Lower lobe of right lung (tissue), 2 donors: ENCODE data around the gene PTPRT. TPM values are rescaled to one million over a fixed set of nuclear protein-coding genes. Genes with fewer than 3 reads are reported as not detected.
"Not testable (repeated sequence)": the region's sequence is repeated elsewhere in the genome, so short reads cannot be mapped to it uniquely, and the experiment has no call there.

ENCODE experiments used
- ATAC-seq, 2 donors: fragments of 200-7000 bp; cut with Tn5 transposase; one replicate each; pipeline ENCODE4 v1.9.1; 2020 to 2022; ENCODE audit warnings: mild to moderate bottlenecking in 2 of 2, moderate library complexity in 2 of 2
- DNase-seq: peaks from one replicate; pipeline ENCODE4 v3.0.0-alpha.2; 2020
- H3K27ac ChIP-seq: fragments of 200-600 bp; one replicate; pipeline ENCODE4 v1.8.0; 2022
- H3K27me3 ChIP-seq: fragments of 200-600 bp; one replicate; pipeline ENCODE4 v1.8.0; 2022; ENCODE audit warnings: low read depth
- H3K36me3 ChIP-seq: fragments of 200-600 bp; one replicate; pipeline ENCODE4 v1.8.0; 2022; ENCODE audit warnings: mild to moderate bottlenecking
- H3K4me1 ChIP-seq: fragments of 200-600 bp; one replicate; pipeline ENCODE4 v1.8.0; 2022
- H3K4me3 ChIP-seq: fragments of 200-600 bp; one replicate; pipeline ENCODE4 v1.8.0; 2022; ENCODE audit warnings: mild to moderate bottlenecking
- H3K9me3 ChIP-seq: fragments of 200-600 bp; one replicate; pipeline ENCODE4 v1.8.0; 2022
- intact Hi-C: fragments of 100-400 bp; cut with DNase I; formaldehyde crosslinking; loops from one replicate; pipeline ENCODE4 v1.11.0; 2022
- total RNA-seq: library from RNA; stranded (reverse); fragmentation: NEBNext Ultra II Directional; extraction: Animal tissue kit (Norgen Biotek cat#: 25700); gene quantifications from one replicate; pipeline ENCODE4 v1.2.1, GENCODE V29; 2021
- TF ChIP-seq, protein P1 (sequence below): fragments of 200-600 bp; IDR thresholded peaks from one replicate; pipeline ENCODE4 v1.8.0; 2022; ENCODE audit warnings: antibody characterized with exemption, mild to moderate bottlenecking
- donor health status: DM: no; HTN: yes; CAD: no; lungs with severe emphysema.

PTPRT gene
- total RNA-seq, 1 donor from 2014 or later = 8.0 TPM

DNA sequence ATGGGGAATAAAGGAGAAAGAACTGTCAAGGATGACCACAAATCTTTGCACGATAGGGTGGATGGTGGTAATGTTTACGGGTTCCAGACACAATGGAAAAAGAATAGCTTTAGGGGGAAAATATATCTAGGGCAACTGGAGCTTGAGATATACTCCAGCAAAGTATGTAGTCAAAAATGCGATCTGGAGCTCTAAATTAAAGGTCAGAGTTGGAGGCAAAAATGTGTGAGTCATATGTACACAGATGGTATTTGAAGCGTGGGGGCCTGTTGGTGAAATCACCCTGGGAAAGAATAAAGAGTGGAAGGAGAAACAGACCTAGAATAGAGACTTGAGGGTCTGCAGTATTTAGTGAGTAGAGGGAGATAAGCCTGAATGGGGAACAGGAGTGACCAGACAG lies 937.6 kb downstream of the PTPRT start:
- H3K36me3 ChIP-seq = no peaks in the 10 kb centered on the region
- no peak for ATAC-seq
- TF ChIP-seq, protein P1, sequence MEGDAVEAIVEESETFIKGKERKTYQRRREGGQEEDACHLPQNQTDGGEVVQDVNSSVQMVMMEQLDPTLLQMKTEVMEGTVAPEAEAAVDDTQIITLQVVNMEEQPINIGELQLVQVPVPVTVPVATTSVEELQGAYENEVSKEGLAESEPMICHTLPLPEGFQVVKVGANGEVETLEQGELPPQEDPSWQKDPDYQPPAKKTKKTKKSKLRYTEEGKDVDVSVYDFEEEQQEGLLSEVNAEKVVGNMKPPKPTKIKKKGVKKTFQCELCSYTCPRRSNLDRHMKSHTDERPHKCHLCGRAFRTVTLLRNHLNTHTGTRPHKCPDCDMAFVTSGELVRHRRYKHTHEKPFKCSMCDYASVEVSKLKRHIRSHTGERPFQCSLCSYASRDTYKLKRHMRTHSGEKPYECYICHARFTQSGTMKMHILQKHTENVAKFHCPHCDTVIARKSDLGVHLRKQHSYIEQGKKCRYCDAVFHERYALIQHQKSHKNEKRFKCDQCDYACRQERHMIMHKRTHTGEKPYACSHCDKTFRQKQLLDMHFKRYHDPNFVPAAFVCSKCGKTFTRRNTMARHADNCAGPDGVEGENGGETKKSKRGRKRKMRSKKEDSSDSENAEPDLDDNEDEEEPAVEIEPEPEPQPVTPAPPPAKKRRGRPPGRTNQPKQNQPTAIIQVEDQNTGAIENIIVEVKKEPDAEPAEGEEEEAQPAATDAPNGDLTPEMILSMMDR = no peak
- no peak overlapping the region for H3K4me3 ChIP-seq
- no peaks in the 10 kb centered on the region for H3K9me3 ChIP-seq
- H3K4me1 ChIP-seq = no peaks in the 10 kb centered on the region
- H3K27ac ChIP-seq = no peak overlapping the region
- H3K27me3 ChIP-seq = no peaks in the 10 kb centered on the region
- intact Hi-C loops = no loop called here
- no peak for DNase-seq

DNA sequence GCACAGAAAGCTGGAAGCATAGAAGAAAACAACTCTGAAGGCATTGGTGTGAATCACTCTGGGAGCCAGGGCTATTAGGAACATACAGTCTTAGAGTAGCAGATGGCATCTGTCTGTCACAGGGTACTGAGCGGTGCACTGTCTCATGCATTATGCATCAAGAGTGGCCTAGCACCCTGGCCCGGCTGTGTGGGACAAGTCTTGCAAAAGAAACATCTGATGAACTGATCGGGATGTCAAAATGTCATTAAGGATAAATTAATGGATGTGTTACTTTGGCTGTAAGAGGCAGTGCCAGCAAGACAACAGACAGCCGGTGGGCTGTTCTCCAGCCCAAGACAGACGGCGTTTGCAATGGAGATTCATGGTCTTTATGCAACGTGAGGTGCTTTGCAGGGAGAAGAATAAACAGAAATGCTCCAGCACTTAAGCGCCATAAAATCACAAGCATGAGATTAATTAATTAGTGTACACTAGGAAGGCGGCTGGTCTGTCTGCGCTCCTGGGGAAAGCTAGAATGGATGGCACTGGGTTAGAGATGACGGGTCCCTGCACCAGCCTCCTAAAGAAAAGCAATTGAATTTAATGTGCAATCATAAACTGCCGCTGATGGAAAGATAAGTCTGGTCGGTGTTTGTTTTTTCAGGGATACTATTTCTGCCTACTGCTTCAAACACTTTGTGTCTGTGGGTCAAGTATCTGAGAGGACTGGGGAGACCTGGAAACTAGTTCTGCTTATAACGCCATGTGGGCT lies 970.9 kb downstream of the PTPRT start:
- no peak overlapping the region for H3K4me3 ChIP-seq
- TF ChIP-seq, protein P1 = no peak
- intact Hi-C loops = no loop called here
- no peak overlapping the region for H3K27ac ChIP-seq
- H3K36me3 ChIP-seq = no peaks in the 10 kb centered on the region
- no peaks in the 10 kb centered on the region for H3K4me1 ChIP-seq
- ATAC-seq = peak; percentile 39 to 51
- peaks cover 8% of the 10 kb centered on the region for H3K27me3 ChIP-seq
- no peak for DNase-seq
- H3K9me3 ChIP-seq = no peaks in the 10 kb centered on the region

DNA sequence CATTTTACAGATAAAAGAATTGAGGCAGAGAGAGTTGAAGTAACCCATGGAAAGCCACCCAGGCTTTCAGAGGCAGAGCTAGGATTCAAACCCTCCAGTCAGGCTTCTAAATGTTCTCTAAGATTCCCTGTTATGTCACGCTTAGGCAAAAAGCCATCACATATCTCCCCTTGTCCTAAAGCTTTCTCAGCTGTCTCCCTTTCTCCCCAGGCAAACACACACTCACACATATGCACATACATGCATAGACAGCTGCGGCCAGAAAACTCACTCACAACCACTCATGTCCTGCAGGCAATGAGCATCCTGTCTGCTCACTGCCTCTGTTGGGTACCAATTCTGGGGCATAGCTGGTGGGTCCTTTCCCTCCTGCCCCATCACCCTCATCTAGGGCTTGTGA lies 975.6 kb downstream of the PTPRT start:
- DNase-seq (no peak), ATAC-seq (no peak)
- Histone ChIP-seq H3K36me3 (no peaks in the 10 kb centered on the region), H3K27ac (no peak overlapping the region), H3K27me3 (no peaks in the 10 kb centered on the region), H3K9me3 (no peaks in the 10 kb centered on the region), H3K4me3 (no peak overlapping the region), H3K4me1 (no peaks in the 10 kb centered on the region)
- TF ChIP-seq, protein P1 = no peak
- intact Hi-C loops = no loop called here

DNA sequence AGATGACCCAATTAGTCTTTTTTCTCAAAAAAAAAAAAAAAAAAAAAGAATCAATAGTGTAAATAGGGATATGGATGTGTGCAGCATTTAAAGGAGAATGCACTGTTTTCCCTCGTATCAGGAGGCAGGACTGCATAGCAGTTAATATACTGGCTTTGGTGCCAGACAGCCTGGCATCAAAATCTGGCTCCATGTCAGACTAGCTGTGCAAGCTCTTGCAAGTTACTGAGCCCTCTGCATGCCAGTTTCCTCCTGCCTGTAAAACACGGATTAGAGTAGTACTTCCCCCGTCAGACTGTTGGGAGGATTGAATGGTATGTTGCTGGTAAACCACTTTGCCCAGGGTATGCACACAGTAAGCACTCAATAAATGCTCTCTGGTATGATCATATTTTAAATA lies 977.3 kb downstream of the PTPRT start:
- no peak for ATAC-seq
- no peak for DNase-seq
- intact Hi-C loops = no loop called here

DNA sequence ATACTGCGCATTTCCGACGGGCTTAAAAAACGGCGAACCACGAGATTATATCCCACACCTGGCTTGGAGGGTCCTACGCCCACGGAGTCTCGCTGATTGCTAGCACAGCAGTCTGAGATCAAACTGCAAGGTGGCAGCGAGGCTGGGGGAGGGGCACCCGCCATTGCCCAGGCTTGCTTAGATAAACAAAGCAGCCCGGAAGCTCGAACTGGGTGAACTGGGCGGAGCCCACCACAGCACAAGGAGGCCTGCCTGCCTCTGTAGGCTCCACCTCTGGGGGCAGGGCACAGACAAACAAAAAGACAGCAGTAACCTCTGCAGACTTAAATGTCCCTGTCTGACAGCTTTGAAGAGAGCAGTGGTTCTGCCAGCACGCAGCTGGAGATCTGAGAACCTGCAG lies 983.1 kb downstream of the PTPRT start:
- DNase-seq, intact Hi-C loops: not testable (repeated sequence)

More for the DNA sequence above, 977.3 kb downstream of the PTPRT start:
- H3K4me1 ChIP-seq = no peaks in the 10 kb centered on the region
- no peaks in the 10 kb centered on the region for H3K27me3 ChIP-seq
- H3K4me3 ChIP-seq = no peak overlapping the region
- no peaks in the 10 kb centered on the region for H3K9me3 ChIP-seq
- H3K27ac ChIP-seq = no peak overlapping the region
- TF ChIP-seq, protein P1 = no peak
- no peaks in the 10 kb centered on the region for H3K36me3 ChIP-seq

DNA sequence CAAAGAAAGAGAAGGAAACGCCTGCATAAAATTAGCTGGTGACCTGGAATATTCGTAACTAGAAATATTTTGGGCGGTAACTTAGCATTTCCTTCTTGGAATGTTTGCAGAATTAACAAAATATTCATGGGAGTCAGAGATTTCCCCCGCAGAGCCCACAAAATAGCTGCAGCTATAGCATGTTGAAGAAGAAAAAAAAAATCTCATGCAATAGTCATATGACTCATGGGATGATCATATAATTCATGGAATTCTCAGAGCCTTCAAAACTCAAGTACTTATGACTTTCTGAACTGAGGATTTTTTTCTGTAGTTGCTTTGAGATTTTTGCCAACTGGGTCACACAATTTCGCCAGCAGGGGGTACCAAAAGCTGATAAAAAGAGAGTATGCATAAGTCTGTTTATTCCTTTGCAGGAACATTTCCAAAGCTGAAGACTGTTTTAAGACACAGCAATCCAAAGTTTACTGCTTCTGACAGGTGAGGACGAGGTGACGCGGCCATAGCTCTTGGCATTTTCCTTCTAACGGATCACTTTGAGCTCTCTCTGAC lies 985.5 kb downstream of the PTPRT start:
- no peak overlapping the region for H3K27ac ChIP-seq
- no peak overlapping the region for H3K4me3 ChIP-seq
- H3K9me3 ChIP-seq = no peaks in the 10 kb centered on the region
- DNase-seq = no peak
- H3K36me3 ChIP-seq = no peaks in the 10 kb centered on the region
- no peaks in the 10 kb centered on the region for H3K27me3 ChIP-seq
- no peak for ATAC-seq
- no peaks in the 10 kb centered on the region for H3K4me1 ChIP-seq
- intact Hi-C loops = no loop called here
- TF ChIP-seq, protein P1 = peak; percentile 31

More for the DNA sequence above, 983.1 kb downstream of the PTPRT start:
- H3K36me3 ChIP-seq, H3K27ac ChIP-seq, H3K9me3 ChIP-seq, H3K27me3 ChIP-seq, ATAC-seq, H3K4me3 ChIP-seq, H3K4me1 ChIP-seq: not testable (repeated sequence)
